ENCODE results near the gene CDK5RAP2.
A peak's percentile ranks its signal among the peaks of the same experiment; 100 is the strongest.
"Not testable (repeated sequence)": the region's sequence is repeated elsewhere in the genome, so short reads cannot be mapped to it uniquely, and the experiment has no call there.

The CDK5RAP2 gene

DNA sequence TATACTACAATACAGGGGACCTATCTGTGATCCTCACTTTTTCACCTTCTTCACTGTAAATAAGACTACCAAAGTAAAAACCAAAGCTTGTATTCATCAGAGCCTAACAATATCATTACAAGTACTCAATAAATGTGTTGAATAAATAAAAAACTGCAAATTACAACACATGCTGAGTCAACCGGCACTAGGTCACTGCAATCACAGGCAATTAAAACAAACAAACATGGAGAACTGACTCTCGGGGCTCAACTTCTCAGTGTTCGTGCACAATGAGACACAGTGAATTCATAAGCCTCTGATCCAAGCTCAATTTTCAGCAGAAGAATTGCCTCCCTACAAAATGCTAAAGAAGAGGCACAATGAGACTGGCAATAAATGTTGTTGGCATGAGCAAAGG lies 69.2 kb downstream of the CDK5RAP2 start:
- no peak for DNase-seq

DNA sequence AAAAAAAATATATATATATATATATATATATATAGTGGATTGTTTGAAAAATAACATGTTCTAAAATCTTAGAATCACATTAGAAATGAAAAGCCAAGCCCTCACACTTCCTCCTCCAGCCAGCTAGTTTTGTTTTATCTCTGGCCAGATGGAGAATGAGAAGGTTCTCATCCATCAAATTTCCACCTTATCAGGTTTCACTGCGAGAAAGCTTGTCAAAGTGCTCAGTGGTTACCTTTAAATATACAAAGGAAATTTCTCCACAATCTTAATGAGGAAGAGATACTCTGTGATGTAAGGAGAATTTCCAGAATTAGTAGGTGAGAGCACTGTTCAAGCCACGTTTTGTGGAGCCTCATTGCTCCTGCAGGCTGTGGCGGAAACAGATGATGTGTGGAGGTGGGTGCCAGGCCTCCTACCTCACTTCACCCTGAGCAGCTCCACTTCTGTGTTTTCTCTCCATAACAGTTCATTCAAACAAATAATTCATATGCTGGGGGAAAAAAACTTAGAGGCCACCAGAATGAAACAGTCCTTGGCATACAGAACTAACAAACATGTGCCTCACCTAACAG lies 71.9 kb downstream of the CDK5RAP2 start:
- no peak for DNase-seq

GRCh38 chr9:120505186-120505585 lies 74.8 kb downstream of the CDK5RAP2 start:
- DNase-seq: no peak

- no peak for DNase-seq
Observed at GRCh38 chr9:120500733-120501132, 79.2 kb downstream of the CDK5RAP2 start.

GRCh38 chr9:120497865-120498264 lies 82.1 kb downstream of the CDK5RAP2 start:
- DNase-seq: not testable (repeated sequence)

GRCh38 chr9:120496438-120496837 lies 83.5 kb downstream of the CDK5RAP2 start:
- DNase-seq: not testable (repeated sequence)

DNA sequence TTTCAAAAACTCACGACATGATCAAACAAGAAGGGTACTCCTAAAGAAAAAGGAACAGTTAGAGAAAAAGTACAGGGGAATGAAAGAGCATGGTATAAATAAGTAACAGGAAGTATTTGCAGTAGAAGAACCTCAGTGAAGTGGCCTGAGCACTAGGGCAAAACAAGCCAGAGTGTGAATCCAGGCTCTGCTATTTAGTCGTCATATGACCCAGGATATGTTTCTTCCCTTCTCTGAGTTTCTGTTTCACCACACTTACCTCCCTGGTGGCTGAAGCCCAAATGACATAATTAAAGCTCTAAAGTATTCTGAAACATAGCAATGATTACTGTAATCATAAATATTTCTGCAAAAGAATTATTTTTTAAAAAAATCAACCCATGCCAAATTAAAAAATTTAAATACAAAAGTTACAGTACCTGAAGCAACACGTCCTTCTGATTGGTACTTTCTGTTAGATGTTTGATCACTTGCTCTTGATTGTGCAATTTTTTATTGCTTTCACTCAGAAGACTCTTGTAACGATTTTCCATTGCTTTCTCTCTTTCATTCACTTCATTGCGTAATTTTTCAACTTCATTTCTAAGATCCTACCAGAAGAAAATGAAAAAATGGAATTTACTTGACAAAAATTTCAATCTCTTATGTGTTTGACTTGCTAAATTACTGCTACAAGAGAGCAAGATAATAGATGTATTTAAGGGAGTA lies 88.9 kb downstream of the CDK5RAP2 start:
- peak; percentile 69 for DNase-seq

DNA sequence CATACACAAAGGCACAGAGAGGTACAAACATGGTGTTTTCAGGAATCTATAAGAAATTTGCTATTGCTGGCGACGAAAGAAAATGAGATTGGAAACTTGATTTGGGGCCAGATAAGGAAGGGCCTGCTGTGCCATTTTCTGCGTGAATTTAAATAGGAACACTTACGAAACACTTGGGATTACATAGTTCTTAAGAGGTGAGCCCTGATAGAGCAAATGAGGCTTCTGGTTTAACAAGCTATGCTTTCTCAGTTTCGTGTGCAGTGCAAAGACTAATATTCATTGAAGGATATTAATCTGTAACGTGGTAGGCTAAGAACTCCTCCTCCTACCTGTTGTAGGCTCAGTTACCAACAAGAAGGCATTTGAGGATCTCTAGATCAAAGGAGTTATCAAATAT lies 93.1 kb downstream of the CDK5RAP2 start:
- DNase-seq: no peak

DNA sequence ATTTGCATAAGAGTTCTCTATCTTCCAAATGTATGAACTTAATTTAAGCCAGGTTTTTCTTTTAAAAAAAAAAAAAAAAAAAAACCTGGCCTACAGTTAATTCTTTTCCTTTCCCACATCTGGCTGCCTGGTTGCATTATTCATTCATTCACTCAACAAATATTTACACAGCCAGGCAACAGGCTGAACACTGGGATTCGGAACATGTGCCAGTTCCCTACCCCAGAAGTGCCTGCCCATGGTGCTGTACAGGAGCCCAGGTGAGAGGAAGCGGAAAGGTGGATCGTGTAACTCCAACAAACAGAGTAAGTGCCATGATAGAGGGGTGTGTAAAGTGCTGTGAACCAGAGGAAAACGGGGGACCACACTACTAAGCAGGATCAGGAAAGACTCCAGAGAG lies 93.6 kb downstream of the CDK5RAP2 start:
- no peak for DNase-seq

GRCh38 chr9:120485788-120486187 lies 94.2 kb downstream of the CDK5RAP2 start:
- no peak for DNase-seq

DNA sequence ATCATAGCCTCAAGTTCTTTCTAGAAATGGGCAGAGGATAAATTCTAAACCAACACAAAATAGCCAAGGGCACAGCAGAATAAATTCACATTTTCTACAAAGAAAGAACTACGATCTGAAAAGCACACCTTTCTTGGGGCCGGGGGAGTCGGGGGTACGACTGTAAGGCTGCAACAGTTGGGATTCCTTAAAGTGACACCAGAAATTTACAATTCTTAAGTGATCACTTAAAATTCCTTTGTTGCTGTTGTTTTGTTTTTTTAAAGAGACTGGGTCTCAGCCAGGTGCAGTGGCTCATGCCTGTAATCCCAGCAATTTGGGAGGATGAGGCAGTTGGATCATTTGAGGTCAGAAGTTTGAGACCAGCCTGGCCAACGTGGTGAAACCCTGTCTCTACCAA lies 95.8 kb downstream of the CDK5RAP2 start:
- DNase-seq: no peak

DNA sequence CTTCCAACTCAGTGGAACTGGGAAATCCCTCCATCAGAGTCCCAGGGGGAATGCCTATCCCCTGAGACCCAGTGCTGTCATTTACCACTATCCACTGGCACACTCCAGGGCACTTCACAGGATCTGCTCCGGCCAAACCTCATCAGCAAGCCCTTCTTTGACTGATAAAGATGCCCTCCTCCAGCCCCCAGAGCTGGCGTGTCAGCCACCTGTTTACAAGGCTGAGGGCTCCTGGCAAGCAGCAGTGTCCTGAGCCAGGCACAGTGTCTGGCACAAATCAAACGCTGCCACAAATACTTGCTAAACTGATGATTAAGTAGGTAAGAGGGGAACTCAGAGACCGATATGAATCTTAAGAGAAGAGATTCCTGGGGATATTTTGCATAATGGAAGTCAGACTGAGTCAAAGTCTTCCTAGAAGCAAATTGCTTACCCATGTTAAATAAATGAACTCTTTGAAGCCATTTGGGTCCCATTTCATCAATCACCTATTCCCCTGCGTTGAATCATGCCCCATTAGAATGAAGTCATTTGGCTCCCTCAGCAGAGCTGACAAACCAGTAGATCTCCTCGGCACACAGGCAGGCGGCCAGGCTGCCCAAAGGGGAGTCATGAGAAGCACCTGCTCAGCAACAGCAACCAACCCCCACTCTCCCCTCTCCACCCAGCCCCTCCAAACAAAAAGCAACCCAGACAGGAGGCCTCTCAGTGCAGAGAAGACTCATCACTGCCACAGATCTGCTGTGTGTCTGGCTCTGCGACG lies 97.4 kb downstream of the CDK5RAP2 start:
- DNase-seq: no peak

DNA sequence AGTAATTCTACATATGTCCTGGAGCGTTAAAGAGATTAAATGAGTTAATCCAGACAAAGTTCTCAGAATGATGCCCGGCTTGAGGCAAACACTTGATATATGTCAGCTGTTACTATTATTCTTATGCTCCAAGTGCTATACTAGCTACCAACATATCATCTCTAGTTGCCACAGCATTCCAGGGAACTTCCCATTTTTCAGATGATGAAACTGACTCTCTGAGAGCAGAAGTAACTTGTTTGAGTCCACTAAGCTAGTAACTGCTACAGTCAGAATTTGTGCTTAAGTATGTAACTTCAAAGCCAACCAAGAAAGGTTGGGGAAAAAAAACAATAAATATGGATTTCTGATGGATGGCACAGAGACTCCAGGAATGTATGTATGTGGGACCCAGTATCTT lies 98.1 kb downstream of the CDK5RAP2 start:
- peak; percentile 81 to 87 for DNase-seq

GRCh38 chr9:120481248-120481647 lies 98.7 kb downstream of the CDK5RAP2 start:
- DNase-seq: peak; percentile 10 to 31

GRCh38 chr9:120480707-120481106 lies 99.3 kb downstream of the CDK5RAP2 start:
- DNase-seq: peak in 1 of 2 donors; percentile 40

DNA sequence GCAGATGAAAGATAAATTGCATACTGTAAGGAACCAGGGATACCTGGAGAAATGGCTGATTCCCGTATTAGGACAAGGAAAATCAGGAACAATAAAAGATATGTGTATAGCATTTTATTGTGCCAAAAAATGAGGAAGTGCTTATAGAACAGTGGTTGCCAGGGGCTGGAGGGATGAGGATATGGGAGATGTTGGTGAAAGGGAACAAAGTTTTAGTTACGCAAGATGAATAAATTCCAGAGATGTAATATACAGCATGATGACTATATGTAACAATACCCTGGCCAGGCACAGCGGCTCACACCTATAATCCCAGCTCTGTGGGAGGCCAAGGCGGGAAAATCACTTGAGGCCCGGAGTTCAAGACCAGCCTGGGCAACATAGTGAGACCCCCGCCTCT lies 101.8 kb downstream of the CDK5RAP2 start:
- peak; percentile 64 to 78 for DNase-seq

DNA sequence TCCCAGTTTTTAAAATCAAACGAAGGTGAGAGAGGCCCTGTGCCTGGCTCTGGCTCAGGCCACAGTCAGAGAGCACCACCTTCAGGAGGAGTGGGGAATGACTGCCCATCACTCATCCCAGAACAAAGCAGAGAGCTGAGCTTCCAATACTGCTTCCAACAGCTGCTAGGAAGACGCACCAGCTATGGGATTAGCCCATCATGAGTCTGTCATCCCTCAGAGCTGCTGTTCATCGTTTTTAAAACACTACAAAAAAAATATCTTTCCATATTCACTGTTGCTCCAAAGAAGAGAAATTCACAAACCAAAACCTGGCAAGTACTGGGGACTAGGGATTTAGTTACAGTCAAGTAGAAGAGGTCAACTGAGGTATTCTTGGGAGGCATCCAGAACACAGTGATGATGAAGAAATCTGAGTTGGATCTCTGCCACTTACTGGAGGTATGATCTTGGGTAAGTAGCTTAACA lies 102.4 kb downstream of the CDK5RAP2 start:
- DNase-seq: peak; percentile 30 to 74

GRCh38 chr9:120475341-120475740 lies 104.6 kb downstream of the CDK5RAP2 start:
- DNase-seq: peak; percentile 7 to 38

DNA sequence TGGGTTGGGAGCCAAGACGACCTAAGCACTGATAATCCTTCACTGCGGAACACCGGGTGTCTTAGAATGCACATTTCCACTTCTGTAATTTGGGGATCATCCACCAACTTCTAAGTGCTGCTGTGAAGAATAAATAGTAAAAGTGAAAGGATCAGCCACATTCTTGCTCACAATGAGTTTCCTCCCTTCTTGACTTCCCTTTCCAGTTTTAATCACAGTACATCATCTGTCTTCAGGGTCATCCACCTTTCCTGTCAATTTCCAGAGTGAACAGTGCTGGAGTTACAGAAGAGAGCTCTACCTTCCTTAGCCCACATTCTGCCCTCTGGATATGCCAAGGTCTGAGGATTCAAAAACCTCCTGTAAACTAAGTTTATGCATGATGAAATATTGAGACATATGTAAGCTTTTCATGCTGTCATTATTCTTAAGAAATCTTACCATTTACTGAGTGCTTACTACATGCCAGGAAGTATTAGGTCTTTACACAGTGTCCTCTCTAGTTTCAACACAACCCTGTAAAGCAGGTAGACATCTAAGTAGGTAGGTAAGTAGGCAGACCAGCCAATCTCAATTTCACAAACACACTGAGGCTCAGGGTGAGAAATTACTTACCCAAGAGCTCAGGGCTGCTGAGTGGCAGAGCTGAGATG lies 105.2 kb downstream of the CDK5RAP2 start:
- DNase-seq: peak; percentile 53 to 68

- DNase-seq: no peak
Observed at GRCh38 chr9:120473608-120474007, 106.4 kb downstream of the CDK5RAP2 start.

DNA sequence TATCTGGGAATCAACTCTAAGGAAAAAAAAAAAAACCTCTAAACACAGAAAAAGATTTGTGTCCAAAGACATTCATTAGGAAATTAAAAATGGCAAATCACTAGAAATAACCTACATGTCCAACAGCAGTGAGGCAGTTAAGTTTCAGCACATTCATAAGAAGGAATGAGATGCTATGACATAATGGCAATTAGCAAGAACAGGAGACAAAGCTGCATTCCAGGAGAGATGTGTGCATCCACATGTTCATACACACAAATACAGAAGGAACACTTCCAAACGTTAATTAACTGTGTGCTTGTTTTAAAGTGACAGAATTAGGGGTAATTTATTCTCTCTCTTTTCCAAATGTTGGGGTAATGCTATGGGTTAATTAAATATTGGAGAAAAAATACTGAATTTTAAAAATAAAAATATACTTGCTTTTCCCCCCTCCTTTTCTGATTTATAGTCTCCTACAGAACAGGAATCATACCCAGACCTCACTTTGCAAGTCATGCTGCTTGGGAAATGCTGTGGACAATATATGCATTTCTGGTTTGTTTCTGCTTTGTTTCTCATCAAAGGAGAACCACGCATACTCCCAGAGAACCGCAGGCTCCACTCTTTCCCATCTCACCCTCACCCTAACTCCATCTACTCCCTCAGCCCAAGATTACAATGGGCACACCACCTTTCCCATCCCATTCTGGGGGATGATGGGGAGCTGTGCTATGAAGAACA lies 114.1 kb downstream of the CDK5RAP2 start:
- DNase-seq: no peak

DNA sequence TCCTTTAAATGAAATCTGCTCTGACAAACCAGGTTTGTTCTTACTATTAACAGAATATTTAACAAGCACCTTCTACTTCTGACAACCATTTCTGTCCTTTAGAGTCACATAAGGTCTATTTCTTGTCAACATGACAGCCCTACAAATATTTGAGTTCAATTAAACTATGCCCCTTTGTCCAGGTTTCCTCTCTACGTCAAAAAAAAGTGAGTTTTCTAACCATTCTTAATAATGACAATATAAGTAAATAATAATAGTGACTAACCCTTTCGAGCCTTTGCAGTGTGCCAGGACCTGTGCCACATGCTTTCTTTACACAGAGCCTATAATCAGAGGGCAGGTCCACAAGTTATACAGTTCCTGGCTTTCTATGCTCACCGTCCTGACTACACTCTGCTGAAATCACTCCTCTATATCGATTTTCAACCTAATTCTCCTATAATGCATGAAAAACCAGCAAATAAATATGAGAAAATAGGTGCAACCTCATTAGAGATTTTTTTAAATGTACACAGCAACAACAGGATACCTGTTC lies 115.0 kb downstream of the CDK5RAP2 start:
- DNase-seq: no peak

Data from inflammatory macrophage treated with lipopolysaccharide for 1 hour (primary cell).